DND-41 (cell line): ENCODE measurements around the gene ZNF205.

Experiments used
- EZH2 ChIP-seq: IDR thresholded peaks from 3 replicates; pipeline ENCODE4 v1.6.1; 2012; ENCODE audit warnings: borderline replicate concordance, low read depth, mild to moderate bottlenecking, moderate library complexity, low read length, inconsistent platforms; ENCODE audit not compliant: severe bottlenecking
- TF ChIP-seq, protein P1 (sequence below): IDR thresholded peaks from 2 replicates; pipeline ENCODE4 v1.5.1; 2012; ENCODE audit warnings: borderline replicate concordance, low read length, moderate library complexity, mild to moderate bottlenecking; ENCODE audit not compliant: poor library complexity, severe bottlenecking; ENCODE audit errors: extremely low read depth

DNA sequence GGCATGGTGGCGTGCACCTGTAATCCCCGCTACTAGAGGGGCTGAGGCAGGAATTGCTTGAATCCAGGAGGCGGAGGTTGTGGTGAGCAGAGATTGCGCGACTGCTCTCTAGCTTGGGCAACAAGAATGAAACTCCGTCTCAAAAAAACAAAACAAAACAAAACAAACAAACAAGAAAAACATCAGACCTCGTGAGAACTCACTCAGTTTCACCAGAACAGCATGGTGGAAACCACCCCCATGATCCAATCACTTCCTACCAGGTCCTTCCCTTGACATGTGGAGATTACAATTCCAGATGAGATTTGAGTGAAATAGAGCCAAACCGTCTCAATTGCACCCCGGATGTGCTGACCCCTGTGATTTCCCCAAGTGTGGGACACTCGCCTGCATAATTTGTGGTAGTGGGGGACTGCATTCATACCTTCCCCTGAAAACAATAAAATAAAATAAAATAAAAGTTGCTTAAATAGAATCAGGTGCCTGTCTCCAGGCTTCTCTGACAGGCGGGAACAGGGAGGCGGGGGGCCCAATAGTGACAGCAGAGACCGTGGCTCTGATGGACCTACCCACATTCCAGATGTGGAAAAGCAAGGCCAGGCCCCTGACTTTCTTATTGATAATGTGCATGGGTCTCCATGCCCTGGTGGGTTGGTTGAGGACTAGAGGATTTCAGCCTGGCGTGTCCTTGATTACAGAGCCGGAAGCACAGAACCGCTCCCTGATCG, 26.4 kb upstream of the ZNF205 start:
- TF ChIP-seq, protein P1, sequence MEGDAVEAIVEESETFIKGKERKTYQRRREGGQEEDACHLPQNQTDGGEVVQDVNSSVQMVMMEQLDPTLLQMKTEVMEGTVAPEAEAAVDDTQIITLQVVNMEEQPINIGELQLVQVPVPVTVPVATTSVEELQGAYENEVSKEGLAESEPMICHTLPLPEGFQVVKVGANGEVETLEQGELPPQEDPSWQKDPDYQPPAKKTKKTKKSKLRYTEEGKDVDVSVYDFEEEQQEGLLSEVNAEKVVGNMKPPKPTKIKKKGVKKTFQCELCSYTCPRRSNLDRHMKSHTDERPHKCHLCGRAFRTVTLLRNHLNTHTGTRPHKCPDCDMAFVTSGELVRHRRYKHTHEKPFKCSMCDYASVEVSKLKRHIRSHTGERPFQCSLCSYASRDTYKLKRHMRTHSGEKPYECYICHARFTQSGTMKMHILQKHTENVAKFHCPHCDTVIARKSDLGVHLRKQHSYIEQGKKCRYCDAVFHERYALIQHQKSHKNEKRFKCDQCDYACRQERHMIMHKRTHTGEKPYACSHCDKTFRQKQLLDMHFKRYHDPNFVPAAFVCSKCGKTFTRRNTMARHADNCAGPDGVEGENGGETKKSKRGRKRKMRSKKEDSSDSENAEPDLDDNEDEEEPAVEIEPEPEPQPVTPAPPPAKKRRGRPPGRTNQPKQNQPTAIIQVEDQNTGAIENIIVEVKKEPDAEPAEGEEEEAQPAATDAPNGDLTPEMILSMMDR: no peak
- TF ChIP-seq EZH2: no peak
